ENCODE data around the gene USP7.

USP7 gene

GRCh38 chr16:8941718-8942344 lies 21.9 kb downstream of the USP7 start:
- no peak overlapping the region for H3K27ac ChIP-seq (replicated peaks; ENCODE audit: low read length)
- H2AK5ac ChIP-seq (ENCODE audit: low read depth, low read length) = no peak overlapping the region
- H3K9me3 ChIP-seq (replicated peaks in 1 of 2; ENCODE audit: control insufficient read depth in 2 of 2, insufficient read depth in 1 of 2, low read depth in 1 of 2, low read length in 2 of 2) = no peaks in the 10 kb centered on the region
- H4K91ac ChIP-seq (ENCODE audit: low read depth, low read length, poor library complexity) = no peak overlapping the region
- H3K14ac ChIP-seq (ENCODE audit: low read length) = no peak overlapping the region
- no peak overlapping the region for H3K4ac ChIP-seq (ENCODE audit: low read length)
- no peak overlapping the region for H4K8ac ChIP-seq (ENCODE audit: low read depth, low read length)
- no peak overlapping the region for H3K9ac ChIP-seq (ENCODE audit: low read depth, low read length, poor library complexity)
- H3K23ac ChIP-seq (ENCODE audit: low read depth, low read length, poor library complexity) = no peak overlapping the region
- H2BK15ac ChIP-seq (ENCODE audit: low read length) = no peak overlapping the region
- H2BK120ac ChIP-seq (ENCODE audit: low read depth, low read length) = no peak overlapping the region
- DNase-seq (ENCODE audit: low spot score) = no peak
- H3K18ac ChIP-seq (ENCODE audit: low read length) = no peak overlapping the region
- H3K36me3 ChIP-seq (replicated peaks in 1 of 2; ENCODE audit: control insufficient read depth in 2 of 2, insufficient read depth in 2 of 2, low read length in 2 of 2) = peaks cover 0 to 3% of the 10 kb centered on the region in 2 donors
- H2BK12ac ChIP-seq (ENCODE audit: low read length) = no peak overlapping the region
- H3K79me1 ChIP-seq (ENCODE audit: low read depth, low read length) = peaks cover 10% of the 10 kb centered on the region
- H3K4me2 ChIP-seq (ENCODE audit: insufficient read depth, low read length, poor library complexity, severe bottlenecking) = no peak overlapping the region
- no peak overlapping the region for H3K4me3 ChIP-seq (ENCODE audit: low read length in 2 of 2)
- H3K4me1 ChIP-seq (ENCODE audit: control insufficient read depth in 2 of 2, insufficient read depth in 1 of 2, low read depth in 1 of 2, low read length in 2 of 2) = peaks cover 3 to 13% of the 10 kb centered on the region in 2 donors
- no peak overlapping the region for H2AFZ ChIP-seq (ENCODE audit: low read length)
- no peaks in the 10 kb centered on the region for H3K27me3 ChIP-seq (ENCODE audit: control insufficient read depth in 3 of 3, insufficient read depth in 3 of 3, low read depth in 1 of 3, low read length in 3 of 3)
- WGBS, 2 donors (ENCODE audit: extremely low coverage in 2 of 2, insufficient read length in 2 of 2, insufficient replicate concordance in 1 of 2) = no CpG with 5 or more reads among the region's 11 CpGs
- no peak overlapping the region for H2BK5ac ChIP-seq (ENCODE audit: low read length)

- no peak overlapping the region for H3K18ac ChIP-seq (ENCODE audit: low read length)
- peaks cover 0 to 3% of the 10 kb centered on the region in 2 donors for H3K36me3 ChIP-seq (replicated peaks in 1 of 2; ENCODE audit: control insufficient read depth in 2 of 2, insufficient read depth in 2 of 2, low read length in 2 of 2)
- H4K91ac ChIP-seq (ENCODE audit: low read depth, low read length, poor library complexity) = no peak overlapping the region
- H3K27ac ChIP-seq (replicated peaks; ENCODE audit: low read length) = no peak overlapping the region
- H3K4me1 ChIP-seq (ENCODE audit: control insufficient read depth in 2 of 2, insufficient read depth in 1 of 2, low read depth in 1 of 2, low read length in 2 of 2) = peaks cover 0 to 2% of the 10 kb centered on the region in 2 donors
- no peak overlapping the region for H3K9ac ChIP-seq (ENCODE audit: low read depth, low read length, poor library complexity)
- H2AK5ac ChIP-seq (ENCODE audit: low read depth, low read length) = no peak overlapping the region
- peaks cover 12% of the 10 kb centered on the region for H3K79me1 ChIP-seq (ENCODE audit: low read depth, low read length)
- no peak overlapping the region for H3K14ac ChIP-seq (ENCODE audit: low read length)
- H3K9me3 ChIP-seq (replicated peaks in 1 of 2; ENCODE audit: control insufficient read depth in 2 of 2, insufficient read depth in 1 of 2, low read depth in 1 of 2, low read length in 2 of 2) = no peaks in the 10 kb centered on the region
- DNase-seq (ENCODE audit: low spot score) = no peak
- no peak overlapping the region for H2BK12ac ChIP-seq (ENCODE audit: low read length)
- H4K8ac ChIP-seq (ENCODE audit: low read depth, low read length) = no peak overlapping the region
- H3K4ac ChIP-seq (ENCODE audit: low read length) = no peak overlapping the region
- H3K4me2 ChIP-seq (ENCODE audit: insufficient read depth, low read length, poor library complexity, severe bottlenecking) = no peak overlapping the region
- H3K4me3 ChIP-seq (ENCODE audit: low read length in 2 of 2) = no peak overlapping the region
- no peak overlapping the region for H2BK5ac ChIP-seq (ENCODE audit: low read length)
- no CpG with 5 or more reads among the region's 4 CpGs for WGBS, 2 donors (ENCODE audit: extremely low coverage in 2 of 2, insufficient read length in 2 of 2, insufficient replicate concordance in 1 of 2)
- no peak overlapping the region for H2BK15ac ChIP-seq (ENCODE audit: low read length)
- no peaks in the 10 kb centered on the region for H3K27me3 ChIP-seq (ENCODE audit: control insufficient read depth in 3 of 3, insufficient read depth in 3 of 3, low read depth in 1 of 3, low read length in 3 of 3)
- H2BK120ac ChIP-seq (ENCODE audit: low read depth, low read length) = no peak overlapping the region
- no peak overlapping the region for H3K23ac ChIP-seq (ENCODE audit: low read depth, low read length, poor library complexity)
- no peak overlapping the region for H2AFZ ChIP-seq (ENCODE audit: low read length)
Observed at GRCh38 chr16:8937803-8938202, 25.9 kb downstream of the USP7 start.

- DNase-seq (ENCODE audit: low spot score) = no peak
- H3K4me2 ChIP-seq (ENCODE audit: insufficient read depth, low read length, poor library complexity, severe bottlenecking) = no peak overlapping the region
- no peak overlapping the region for H3K14ac ChIP-seq (ENCODE audit: low read length)
Observed at GRCh38 chr16:8936421-8936820, 27.3 kb downstream of the USP7 start.

GRCh38 chr16:8935989-8936388 lies 27.7 kb downstream of the USP7 start:
- H3K23ac ChIP-seq (ENCODE audit: low read depth, low read length, poor library complexity) = no peak overlapping the region
- H2BK120ac ChIP-seq (ENCODE audit: low read depth, low read length) = no peak overlapping the region
- H4K8ac ChIP-seq (ENCODE audit: low read depth, low read length) = no peak overlapping the region
- DNase-seq (ENCODE audit: low spot score) = no peak
- H3K4me3 ChIP-seq (ENCODE audit: low read length in 2 of 2) = no peak overlapping the region
- no CpG with 5 or more reads among the region's 9 CpGs for WGBS, 2 donors (ENCODE audit: extremely low coverage in 2 of 2, insufficient read length in 2 of 2, insufficient replicate concordance in 1 of 2)
- H3K27ac ChIP-seq (replicated peaks; ENCODE audit: low read length) = no peak overlapping the region
- H3K14ac ChIP-seq (ENCODE audit: low read length) = no peak overlapping the region
- no peak overlapping the region for H2BK12ac ChIP-seq (ENCODE audit: low read length)
- no peak overlapping the region for H4K91ac ChIP-seq (ENCODE audit: low read depth, low read length, poor library complexity)
- H2AK5ac ChIP-seq (ENCODE audit: low read depth, low read length) = no peak overlapping the region
- no peaks in the 10 kb centered on the region for H3K9me3 ChIP-seq (replicated peaks in 1 of 2; ENCODE audit: control insufficient read depth in 2 of 2, insufficient read depth in 1 of 2, low read depth in 1 of 2, low read length in 2 of 2)
- H2BK15ac ChIP-seq (ENCODE audit: low read length) = no peak overlapping the region
- no peak overlapping the region for H3K9ac ChIP-seq (ENCODE audit: low read depth, low read length, poor library complexity)
- H3K79me1 ChIP-seq (ENCODE audit: low read depth, low read length) = peaks cover 4% of the 10 kb centered on the region
- H3K27me3 ChIP-seq (ENCODE audit: control insufficient read depth in 3 of 3, insufficient read depth in 3 of 3, low read depth in 1 of 3, low read length in 3 of 3) = no peaks in the 10 kb centered on the region
- no peak overlapping the region for H3K4me2 ChIP-seq (ENCODE audit: insufficient read depth, low read length, poor library complexity, severe bottlenecking)
- H3K4me1 ChIP-seq (ENCODE audit: control insufficient read depth in 2 of 2, insufficient read depth in 1 of 2, low read depth in 1 of 2, low read length in 2 of 2) = peaks cover 0 to 2% of the 10 kb centered on the region in 2 donors
- no peak overlapping the region for H3K18ac ChIP-seq (ENCODE audit: low read length)
- peaks cover 0 to 3% of the 10 kb centered on the region in 2 donors for H3K36me3 ChIP-seq (replicated peaks in 1 of 2; ENCODE audit: control insufficient read depth in 2 of 2, insufficient read depth in 2 of 2, low read length in 2 of 2)
- H2AFZ ChIP-seq (ENCODE audit: low read length) = no peak overlapping the region
- no peak overlapping the region for H2BK5ac ChIP-seq (ENCODE audit: low read length)
- H3K4ac ChIP-seq (ENCODE audit: low read length) = no peak overlapping the region

More at GRCh38 chr16:8936421-8936820, 27.3 kb downstream of the USP7 start:
- Histone ChIP-seq H2AFZ (ENCODE audit: low read length) (no peak overlapping the region), H3K23ac (ENCODE audit: low read depth, low read length, poor library complexity) (no peak overlapping the region), H2BK120ac (ENCODE audit: low read depth, low read length) (no peak overlapping the region), H3K4me1 (ENCODE audit: control insufficient read depth in 2 of 2, insufficient read depth in 1 of 2, low read depth in 1 of 2, low read length in 2 of 2) (peaks cover 0 to 2% of the 10 kb centered on the region in 2 donors), H3K36me3 (replicated peaks in 1 of 2; ENCODE audit: control insufficient read depth in 2 of 2, insufficient read depth in 2 of 2, low read length in 2 of 2) (peaks cover 0 to 3% of the 10 kb centered on the region in 2 donors), H2AK5ac (ENCODE audit: low read depth, low read length) (no peak overlapping the region), H2BK5ac (ENCODE audit: low read length) (no peak overlapping the region), H2BK12ac (ENCODE audit: low read length) (no peak overlapping the region), H4K91ac (ENCODE audit: low read depth, low read length, poor library complexity) (no peak overlapping the region), H3K18ac (ENCODE audit: low read length) (no peak overlapping the region), H3K9me3 (replicated peaks in 1 of 2; ENCODE audit: control insufficient read depth in 2 of 2, insufficient read depth in 1 of 2, low read depth in 1 of 2, low read length in 2 of 2) (no peaks in the 10 kb centered on the region), H3K9ac (ENCODE audit: low read depth, low read length, poor library complexity) (no peak overlapping the region), H3K27ac (replicated peaks; ENCODE audit: low read length) (no peak overlapping the region), H3K27me3 (ENCODE audit: control insufficient read depth in 3 of 3, insufficient read depth in 3 of 3, low read depth in 1 of 3, low read length in 3 of 3) (no peaks in the 10 kb centered on the region), H2BK15ac (ENCODE audit: low read length) (no peak overlapping the region), H3K4ac (ENCODE audit: low read length) (no peak overlapping the region), H3K79me1 (ENCODE audit: low read depth, low read length) (peaks cover 4% of the 10 kb centered on the region), H4K8ac (ENCODE audit: low read depth, low read length) (no peak overlapping the region), H3K4me3 (ENCODE audit: low read length in 2 of 2) (no peak overlapping the region)
